Islet precursor cell (in vitro differentiated cells): Measurements from ENCODE around the gene PTEN.

ENCODE experiments used
- DNase-seq: peaks from one replicate; pipeline ENCODE4 v3.0.0-alpha.2; 2018

The PTEN gene

GRCh38 chr10:87987206-87987605, 123.8 kb downstream of the PTEN start:
- no peak for DNase-seq

- DNase-seq, result no peak
These were observed 128.5 kb downstream of the PTEN start for GRCh38 chr10:87991946-87992345.

GRCh38 chr10:88004451-88004850, 141.0 kb downstream of the PTEN start:
- DNase-seq, result no peak

- DNase-seq, result no peak
These were observed 142.8 kb downstream of the PTEN start for GRCh38 chr10:88006261-88006660.

GRCh38 chr10:88008866-88009470, 145.5 kb downstream of the PTEN start:
- no peak for DNase-seq

GRCh38 chr10:88012641-88013040, 149.2 kb downstream of the PTEN start:
- no peak for DNase-seq

GRCh38 chr10:88017781-88018180, 154.4 kb downstream of the PTEN start:
- no peak for DNase-seq

- no peak for DNase-seq
These were observed 156.3 kb downstream of the PTEN start for GRCh38 chr10:88019753-88020152.
